ENCODE measurements around the gene NUP107. TPM values are rescaled to one million over a fixed set of nuclear protein-coding genes. Genes with fewer than 3 reads are reported as not detected.
A peak's percentile ranks its signal among the peaks of the same experiment; 100 is the strongest.

The NUP107 gene
- total RNA-seq, 1 donor from 2014 or later, result 136 TPM

- TF ChIP-seq CTCF (conservative IDR thresholded peaks at IDR 0.05), result no peak
- no peaks in the 10 kb centered on the region for H3K4me1 Mint-ChIP-seq
- H3K27ac Mint-ChIP-seq (ENCODE audit: unreplicated experiment), result no peak overlapping the region
- DNase-seq (ENCODE audit: low read depth, low spot score), result no peak
- no peak overlapping the region for H3K4me3 Mint-ChIP-seq
- H3K36me3 Mint-ChIP-seq (ENCODE audit: low read depth), result peaks cover 11% of the 10 kb centered on the region
- H3K9me3 Mint-ChIP-seq, result no peaks in the 10 kb centered on the region
- no peaks in the 10 kb centered on the region for H3K27me3 Mint-ChIP-seq (ENCODE audit: low read depth)
Observed at GRCh38 chr12:68733661-68734071, 46.9 kb downstream of the NUP107 start.

- no peaks in the 10 kb centered on the region for H3K9me3 Mint-ChIP-seq
- H3K4me3 Mint-ChIP-seq, result no peak overlapping the region
- DNase-seq (ENCODE audit: low read depth, low spot score), result no peak
- H3K36me3 Mint-ChIP-seq (ENCODE audit: low read depth), result peaks cover 11% of the 10 kb centered on the region
- no peak for TF ChIP-seq CTCF (conservative IDR thresholded peaks at IDR 0.05)
- no peaks in the 10 kb centered on the region for H3K27me3 Mint-ChIP-seq (ENCODE audit: low read depth)
- no peaks in the 10 kb centered on the region for H3K4me1 Mint-ChIP-seq
- no peak overlapping the region for H3K27ac Mint-ChIP-seq (ENCODE audit: unreplicated experiment)
Observed at GRCh38 chr12:68739891-68740290, 53.1 kb downstream of the NUP107 start.

GRCh38 chr12:68743356-68743755, 56.6 kb downstream of the NUP107 start:
- TF ChIP-seq CTCF (conservative IDR thresholded peaks at IDR 0.05), result no peak
- Mint-ChIP-seq H3K27ac (ENCODE audit: unreplicated experiment) (no peak overlapping the region), H3K9me3 (no peaks in the 10 kb centered on the region), H3K4me3 (peak overlapping the region; percentile 20), H3K36me3 (ENCODE audit: low read depth) (peaks cover 5% of the 10 kb centered on the region), H3K27me3 (ENCODE audit: low read depth) (no peaks in the 10 kb centered on the region), H3K4me1 (peaks cover 16% of the 10 kb centered on the region)
- DNase-seq (ENCODE audit: low read depth, low spot score), result no peak

- H3K4me1 Mint-ChIP-seq, result peaks cover 33% of the 10 kb centered on the region
- H3K27me3 Mint-ChIP-seq (ENCODE audit: low read depth), result no peaks in the 10 kb centered on the region
- DNase-seq (ENCODE audit: low read depth, low spot score), result no peak
- H3K4me3 Mint-ChIP-seq, result peak overlapping the region; percentile 99
- H3K9me3 Mint-ChIP-seq, result no peaks in the 10 kb centered on the region
- TF ChIP-seq CTCF (conservative IDR thresholded peaks at IDR 0.05), result no peak
- H3K27ac Mint-ChIP-seq (ENCODE audit: unreplicated experiment), result peak overlapping the region; percentile 60
- H3K36me3 Mint-ChIP-seq (ENCODE audit: low read depth), result no peaks in the 10 kb centered on the region
Observed at GRCh38 chr12:68745376-68745903, 58.7 kb downstream of the NUP107 start.

GRCh38 chr12:68745904-68746571, 59.3 kb downstream of the NUP107 start, which contains the start of gene SLC35E3:
TSS of gene SLC35E3 (plus strand) at chr12:68746176. CDS start at chr12:68746378, 202 bp downstream.
- Mint-ChIP-seq H3K27me3 (ENCODE audit: low read depth) (no peaks in the 10 kb centered on the region), H3K4me3 (peak within 1 kb of the TSS; percentile 99), H3K27ac (ENCODE audit: unreplicated experiment) (peak within 1 kb of the TSS; percentile 94), H3K9me3 (no peaks in the 10 kb centered on the region), H3K36me3 (ENCODE audit: low read depth) (no peaks in the 10 kb centered on the region), H3K4me1 (peaks cover 37% of the 10 kb centered on the region)
- peak; percentile 81 for DNase-seq (ENCODE audit: low read depth, low spot score)
- TF ChIP-seq CTCF (conservative IDR thresholded peaks at IDR 0.05), result no peak

All from neural crest cell (in vitro differentiated cells).